HuH-7 (cell line): ENCODE results near the gene TIAM2.

Experiments
- DNase-seq: peaks from one replicate; pipeline ENCODE4 v3.0.0; 2011; ENCODE audit warnings: low spot score

TIAM2 gene

GRCh38 chr6:155026022-155026705 is 31.0 kb downstream of the TIAM2 start:
- no peak for DNase-seq

GRCh38 chr6:155026706-155027045 is 31.6 kb downstream of the TIAM2 start:
- no peak for DNase-seq

GRCh38 chr6:155030148-155030720 is 35.1 kb downstream of the TIAM2 start:
- DNase-seq: no peak

GRCh38 chr6:155031091-155031490 is 36.0 kb downstream of the TIAM2 start:
- DNase-seq: no peak

GRCh38 chr6:155033021-155033791 is 38.1 kb downstream of the TIAM2 start:
- no peak for DNase-seq

GRCh38 chr6:155036907-155037306 is 41.8 kb downstream of the TIAM2 start:
- no peak for DNase-seq

GRCh38 chr6:155038104-155038503 is 43.0 kb downstream of the TIAM2 start:
- DNase-seq: no peak

- no peak for DNase-seq
These were observed 43.4 kb downstream of the TIAM2 start for GRCh38 chr6:155038527-155038926.

- DNase-seq: no peak
These were observed 44.5 kb downstream of the TIAM2 start for GRCh38 chr6:155039618-155040017.

- DNase-seq: no peak
These were observed 45.0 kb downstream of the TIAM2 start for GRCh38 chr6:155040154-155040553.

GRCh38 chr6:155040901-155041650 is 46.0 kb downstream of the TIAM2 start:
- DNase-seq: no peak

GRCh38 chr6:155041741-155042279 is 46.7 kb downstream of the TIAM2 start:
- DNase-seq: no peak

GRCh38 chr6:155042983-155043382 is 47.9 kb downstream of the TIAM2 start:
- DNase-seq: no peak

- no peak for DNase-seq
These were observed 50.7 kb downstream of the TIAM2 start for GRCh38 chr6:155045561-155046404.

- DNase-seq: no peak
These were observed 52.4 kb downstream of the TIAM2 start for GRCh38 chr6:155047523-155047922.

GRCh38 chr6:155050311-155050710 is 55.2 kb downstream of the TIAM2 start:
- DNase-seq: no peak

- no peak for DNase-seq
These were observed 59.6 kb downstream of the TIAM2 start for GRCh38 chr6:155054491-155055250.

- DNase-seq: no peak
These were observed 60.6 kb downstream of the TIAM2 start for GRCh38 chr6:155055729-155056128.

GRCh38 chr6:155056756-155057155 is 61.6 kb downstream of the TIAM2 start:
- DNase-seq: no peak

GRCh38 chr6:155061381-155061780 is 66.3 kb downstream of the TIAM2 start:
- no peak for DNase-seq

GRCh38 chr6:155062866-155063341 is 67.8 kb downstream of the TIAM2 start:
- no peak for DNase-seq
